H4 (cell line): ENCODE measurements around the gene PPIAL4G. TPM values are rescaled to one million over a fixed set of nuclear protein-coding genes. Genes with fewer than 3 reads are reported as not detected.

Experiments
- total RNA-seq: library from RNA; depleted of rRNA; stranded (reverse); fragments of >200 nt; shearing (Covaris generic); gene quantifications from 2 replicates; pipeline ENCODE4 v1.2.3, GENCODE V29; 2014; rRNA removed

PPIAL4G gene
- total RNA-seq, 1 experiment from 2014 or later: not detected

Other genes starting within 250 kb of the PPIAL4G start
- gene NBPF14, start 112.7 kb upstream of the PPIAL4G start, total RNA-seq: 7.3 and 8.0 TPM in 2 replicates